A549 (cell line): ENCODE data around the gene THRAP3. TPM values are rescaled to one million over a fixed set of nuclear protein-coding genes. Genes with fewer than 3 reads are reported as not detected.

Source experiments
- ATAC-seq, 2 experiments: fragments of 200-7000 bp in 1 of 2; fragments of >200 bp in 1 of 2; cut with Nextera tagmentation in 1 of 2; cut with Tn5 transposase in 1 of 2; 3 replicates each; pipeline versions ENCODE4 v1.8.0 to v1.9.1; 2018 to 2020; ENCODE audit warnings: mild to moderate bottlenecking in 1 of 2, moderate library complexity in 1 of 2
- CTCF ChIA-PET: fragments of 300-600 bp; sonication (Branson Sonifier 250); formaldehyde crosslinking; extraction: SDS; loops from one replicate; lab custom pipeline; 2021; ENCODE audit warnings: antibody characterized with exemption, inconsistent platforms; lab: Yijun Ruan, JAX
- POLR2A ChIA-PET: fragments of 350-600 bp; formaldehyde crosslinking; extraction: SDS; loops from one replicate; lab custom pipeline; 2021; ENCODE audit warnings: antibody characterized with exemption, inconsistent platforms; lab: Yijun Ruan, JAX
- DNase-seq, 2 experiments: peaks; one replicate each; pipeline versions ENCODE4 v3.0.0 to v3.0.0-alpha.2; 2011 to 2016; ENCODE audit warnings: low read depth in 1 of 2, low spot score in 1 of 2
- FAIRE-seq: peaks from 2 replicates; lab custom pipeline; 2011; peaks lifted over from hg19 to GRCh38; lab: Jason Lieb, UNC
- H3K27ac ChIP-seq, 2 experiments: fragments of >200 bp; sonication (Bioruptor Twin); formaldehyde crosslinking; 3 replicates each; pipeline ENCODE4 v1.5.1; 2016 to 2017
- H3K4me1 ChIP-seq: fragments of >200 bp; sonication (Bioruptor Twin); formaldehyde crosslinking; 3 replicates; pipeline ENCODE4 v1.6.1; 2016
- H3K4me2 ChIP-seq: fragments of >200 bp; sonication (Bioruptor Twin); formaldehyde crosslinking; 3 replicates; pipeline ENCODE4 v1.6.1; 2016
- H3K4me3 ChIP-seq: fragments of >200 bp; sonication (Bioruptor Twin); formaldehyde crosslinking; 3 replicates; pipeline ENCODE4 v1.5.1; 2016
- H3K9me3 ChIP-seq: fragments of >200 bp; sonication (Bioruptor Twin); formaldehyde crosslinking; 3 replicates; pipeline ENCODE4 v1.6.1; 2016
- ATOH8 ChIP-seq: fragments of 250-450 bp; sonication (Bioruptor Pico); IDR thresholded peaks from 2 replicates; pipeline ENCODE4 v1.5.0; 2020; ENCODE audit warnings: low read depth, mild to moderate bottlenecking, moderate library complexity
- BHLHE40 ChIP-seq: IDR thresholded peaks from 2 replicates; pipeline ENCODE4 v1.6.1; 2012; ENCODE audit warnings: low read depth, low read length, inconsistent platforms
- CBX2 ChIP-seq: fragments of 200-600 bp; sonication (generic); IDR thresholded peaks from 2 replicates; pipeline ENCODE4 v1.6.1; 2016; ENCODE audit warnings: low read depth, mild to moderate bottlenecking, borderline replicate concordance
- CHD2 ChIP-seq: fragments of 150-350 bp; IDR thresholded peaks from 2 replicates; pipeline ENCODE4 v1.6.1; 2014; ENCODE audit warnings: low read length; ENCODE audit not compliant: partially characterized antibody
- CHD4 ChIP-seq: fragments of 200-600 bp; sonication (generic); IDR thresholded peaks from 2 replicates; pipeline ENCODE4 v1.6.1; 2016; ENCODE audit warnings: antibody characterized with exemption, mild to moderate bottlenecking, borderline replicate concordance
- EHMT2 ChIP-seq: fragments of 200-600 bp; sonication (generic); IDR thresholded peaks from 2 replicates; pipeline ENCODE4 v1.6.1; 2016; ENCODE audit warnings: antibody characterized with exemption, low read depth, mild to moderate bottlenecking, moderate library complexity
- EP300 ChIP-seq, 2 experiments: fragments of >200 bp; sonication (Bioruptor Twin); formaldehyde crosslinking; IDR thresholded peaks; 2 replicates in 1 of 2; 3 replicates in 1 of 2; pipeline ENCODE4 v1.6.1; 2016 to 2017
- ESRRA ChIP-seq: fragments of 150-350 bp; IDR thresholded peaks from 2 replicates; pipeline ENCODE4 v1.6.1; 2014; ENCODE audit warnings: mild to moderate bottlenecking, low read length, borderline replicate concordance
- FOSB ChIP-seq: fragments of 250-450 bp; sonication (Bioruptor Pico); IDR thresholded peaks from 2 replicates; pipeline ENCODE4 v1.5.0; 2020; ENCODE audit warnings: mild to moderate bottlenecking, moderate library complexity
- HDAC2 ChIP-seq: fragments of 200-600 bp; sonication (generic); IDR thresholded peaks from 2 replicates; pipeline ENCODE4 v1.6.1; 2016
- HEYL ChIP-seq: fragments of 250-450 bp; sonication (Bioruptor Pico); IDR thresholded peaks from 2 replicates; pipeline ENCODE4 v1.8.0; 2021; ENCODE audit warnings: mild to moderate bottlenecking, moderate library complexity
- HMGXB4 ChIP-seq: fragments of 250-450 bp; sonication (Bioruptor Pico); IDR thresholded peaks from 2 replicates; pipeline ENCODE4 v1.5.0; 2021; ENCODE audit warnings: mild to moderate bottlenecking, moderate library complexity, borderline replicate concordance
- JUNB ChIP-seq: fragments of >200 bp; sonication (Bioruptor Twin); formaldehyde crosslinking; IDR thresholded peaks from 2 replicates; pipeline ENCODE4 v1.6.1; 2016
- KDM1A ChIP-seq: fragments of 200-600 bp; sonication (generic); IDR thresholded peaks from 2 replicates; pipeline ENCODE4 v1.6.1; 2016; ENCODE audit warnings: low read depth, mild to moderate bottlenecking
- MAFK ChIP-seq: fragments of 450-650 bp; IDR thresholded peaks from 2 replicates; pipeline ENCODE4 v1.6.1; 2014; ENCODE audit not compliant: partially characterized antibody
- MAX ChIP-seq: IDR thresholded peaks from 2 replicates; pipeline ENCODE4 v1.6.1; 2012
- MAZ ChIP-seq: fragments of 150-350 bp; IDR thresholded peaks from 2 replicates; pipeline ENCODE4 v1.6.1; 2014; ENCODE audit warnings: antibody characterized with exemption, low read depth, low read length, borderline replicate concordance
- PHF8 ChIP-seq: fragments of 200-600 bp; sonication (generic); IDR thresholded peaks from 2 replicates; pipeline ENCODE4 v1.6.1; 2016; ENCODE audit warnings: low read depth, mild to moderate bottlenecking, antibody characterized with exemption, moderate library complexity, borderline replicate concordance
- RARB ChIP-seq: fragments of 250-450 bp; sonication (Bioruptor Pico); IDR thresholded peaks from 2 replicates; pipeline ENCODE4 v1.8.0; 2021; ENCODE audit warnings: mild to moderate bottlenecking, moderate library complexity
- SMC3 ChIP-seq: fragments of >200 bp; sonication (Bioruptor Twin); formaldehyde crosslinking; IDR thresholded peaks from 3 replicates; pipeline ENCODE4 v1.6.1; 2018; ENCODE audit warnings: inconsistent platforms
- TFCP2L1 ChIP-seq: fragments of 250-450 bp; sonication (Bioruptor Pico); IDR thresholded peaks from 2 replicates; pipeline ENCODE4 v1.5.0; 2021; ENCODE audit warnings: mild to moderate bottlenecking
- TP53 ChIP-seq: fragments of 250-450 bp; sonication (Bioruptor Pico); IDR thresholded peaks from 2 replicates; pipeline ENCODE4 v1.5.0; 2021; ENCODE audit warnings: mild to moderate bottlenecking, moderate library complexity
- USF2 ChIP-seq: fragments of 450-650 bp; IDR thresholded peaks from 2 replicates; pipeline ENCODE4 v1.6.1; 2014; ENCODE audit warnings: antibody characterized with exemption
- ZC3H11A ChIP-seq: fragments of 450-650 bp; IDR thresholded peaks from 2 replicates; pipeline ENCODE4 v1.6.1; 2014; ENCODE audit warnings: antibody characterized with exemption, mild to moderate bottlenecking
- ZFP36 ChIP-seq: fragments of 450-650 bp; IDR thresholded peaks from 2 replicates; pipeline ENCODE4 v1.6.1; 2014; ENCODE audit warnings: borderline replicate concordance; ENCODE audit not compliant: partially characterized antibody
- ZNF302 ChIP-seq: fragments of 250-450 bp; sonication (Bioruptor Pico); IDR thresholded peaks from 2 replicates; pipeline ENCODE4 v1.9.0; 2021; ENCODE audit warnings: inconsistent platforms, mild to moderate bottlenecking, moderate library complexity
- ZSCAN20 ChIP-seq: fragments of 250-450 bp; sonication (Bioruptor Pico); IDR thresholded peaks from 2 replicates; pipeline ENCODE4 v1.8.0; 2022; ENCODE audit warnings: mild to moderate bottlenecking, moderate library complexity
- WGBS: methylation state at CpG from one replicate; pipeline ENCODE4 v1.1.6; 2017; ENCODE audit errors: missing lambda C conversion rate; 5-methylcytosine and 5-hydroxymethylcytosine counted together
- polyA plus RNA-seq, 4 experiments: library from polyadenylated mRNA; depleted of rRNA in 3 of 4; stranded (reverse); fragments of >200 nt; fragmentation: RNase III in 1 of 4; extraction: RNeasy Plus Mini Kit Qiagen cat#74134 plus additional on column Dnase treatment in 1 of 4; gene quantifications; 2 replicates in 3 of 4; 3 replicates in 1 of 4; pipeline ENCODE4 v1.2.3, GENCODE V29; 2011 to 2017

The THRAP3 gene
- polyA plus RNA-seq, 2 of the 4 experiments (the other 2 are of a cell fraction), result 60.0 to 60.7 TPM

GRCh38 chr1:36303650-36304360 is 79.6 kb downstream of the THRAP3 start:
- no peak overlapping the region for H3K27ac ChIP-seq
- FAIRE-seq, result no peak
- H3K9me3 ChIP-seq, result no peaks in the 10 kb centered on the region
- CTCF ChIA-PET, result interaction anchor here (0.7 to 2.3 kb wide), 3 partner anchors 18 to 155 kb away, joined by 5 to 10 read pairs (median 7); partner anchors contain the start of gene TRAPPC3
- H3K4me3 ChIP-seq, result no peak overlapping the region
- ATAC-seq, result no peak
- no peak overlapping the region for H3K4me2 ChIP-seq
- TF ChIP-seq HMGXB4 (CRISPR knock-in tag) (no peak), MAX (no peak), EHMT2 (no peak), BHLHE40 (no peak), TFCP2L1 (CRISPR knock-in tag) (no peak), ATOH8 (no peak), SMC3 (no peak), ZFP36 (no peak), KDM1A (no peak)
- no peak for DNase-seq
- POLR2A ChIA-PET, result interaction anchor here (0.6 kb wide), 1 partner anchor 161 kb away, joined by 8 read pairs; the partner anchor contains the start of gene MRPS15
- peaks cover 42% of the 10 kb centered on the region for H3K4me1 ChIP-seq
- 90% methylated on average over 23 of the region's 23 CpGs for WGBS

GRCh38 chr1:36304521-36304920 is 80.3 kb downstream of the THRAP3 start:
- no peaks in the 10 kb centered on the region for H3K9me3 ChIP-seq
- no peak overlapping the region for H3K4me3 ChIP-seq
- TF ChIP-seq HDAC2, result no peak
- TF ChIP-seq ZNF302, result no peak
- TF ChIP-seq ZC3H11A, result no peak
- TF ChIP-seq ZFP36, result no peak
- no peak for TF ChIP-seq ATOH8
- TF ChIP-seq RARB (CRISPR knock-in tag), result no peak
- H3K4me2 ChIP-seq, result no peak overlapping the region
- FAIRE-seq (no peak), ATAC-seq (no peak), DNase-seq (no peak)
- ChIA-PET CTCF (interaction anchor here (0.6 to 2.3 kb wide), 4 partner anchors 19 to 298 kb away, joined by 3 to 10 read pairs (median 6); partner anchors contain the start of gene TRAPPC3), POLR2A (no interaction called here)
- peaks cover 35% of the 10 kb centered on the region for H3K4me1 ChIP-seq
- WGBS, result 86% methylated on average over 7 of the region's 7 CpGs
- no peak overlapping the region for H3K27ac ChIP-seq

- no peak for TF ChIP-seq MAFK
- no peak for TF ChIP-seq HDAC2
- TF ChIP-seq KDM1A, result no peak
- TF ChIP-seq JUNB, result no peak
- no peak for TF ChIP-seq PHF8
- TF ChIP-seq USF2, result no peak
- TF ChIP-seq EP300 (IDR thresholded peaks at IDR 0.05), result no peak
- no peak for TF ChIP-seq SMC3
- TF ChIP-seq HEYL, result no peak
- TF ChIP-seq MAZ, result no peak
- no peak for TF ChIP-seq EHMT2
- TF ChIP-seq ZSCAN20, result no peak
- no peak for TF ChIP-seq CHD2
- TF ChIP-seq FOSB (CRISPR knock-in tag), result no peak
- TF ChIP-seq TP53 (CRISPR knock-in tag), result no peak
- no peak for TF ChIP-seq CBX2
- TF ChIP-seq CHD4, result no peak
- no peak for TF ChIP-seq ESRRA
- Histone ChIP-seq H3K4me2 (peak overlapping the region; percentile 99; the same call in 2 of the 3 replicates), H3K9me3 (no peaks in the 10 kb centered on the region), H3K4me3 (no peak overlapping the region), H3K27ac (peak overlapping the region in 1 of 2 experiments; percentile 85; a peak in 1 of 6 replicates), H3K4me1 (peaks cover 27% of the 10 kb centered on the region)
- DNase-seq (no peak), ATAC-seq (no peak), FAIRE-seq (no peak)
- 84% methylated on average over 9 of the region's 10 CpGs for WGBS
- ChIA-PET POLR2A (interaction anchor here (1.3 to 1.7 kb wide), 2 partner anchors 13 to 155 kb away, joined by 3 to 9 read pairs; partner anchors contain the start of gene TRAPPC3), CTCF (interaction anchor here (0.6 to 2.3 kb wide), 6 partner anchors 20 to 299 kb away, joined by 3 to 7 read pairs (median 4); no protein-coding TSS in a partner anchor)
Observed at GRCh38 chr1:36304970-36305914, 81.0 kb downstream of the THRAP3 start.
